Fibroblast of skin of back (primary cell): ENCODE data around the gene QRSL1.
A peak's percentile ranks its signal among the peaks of the same experiment; 100 is the strongest.
"Not testable (repeated sequence)": the region's sequence is repeated elsewhere in the genome, so short reads cannot be mapped to it uniquely, and the experiment has no call there.

Experiments
- DNase-seq: peaks from one replicate; pipeline ENCODE4 v3.0.0-alpha.2; 2013

The QRSL1 gene

DNA sequence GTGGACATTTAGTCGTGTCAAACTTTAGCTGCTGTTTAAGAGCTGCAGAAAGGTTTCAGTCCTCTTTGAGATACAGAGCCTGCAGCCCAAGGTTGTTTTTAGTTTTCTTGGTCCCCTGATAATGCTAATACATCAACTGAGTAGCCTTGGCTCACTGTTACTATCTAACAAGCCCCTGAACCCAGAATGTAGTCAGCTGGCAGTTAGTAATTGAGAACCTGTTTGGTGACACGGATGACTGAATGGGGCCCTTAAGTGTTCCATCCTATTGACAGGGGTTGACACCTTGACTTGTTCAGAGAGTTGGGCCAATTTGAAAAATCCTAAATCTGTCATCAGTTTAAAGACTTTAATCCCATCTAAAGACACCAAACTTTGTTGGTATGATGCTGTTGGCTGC lies 2.9 kb upstream of the QRSL1 start:
- no peak for DNase-seq

DNA sequence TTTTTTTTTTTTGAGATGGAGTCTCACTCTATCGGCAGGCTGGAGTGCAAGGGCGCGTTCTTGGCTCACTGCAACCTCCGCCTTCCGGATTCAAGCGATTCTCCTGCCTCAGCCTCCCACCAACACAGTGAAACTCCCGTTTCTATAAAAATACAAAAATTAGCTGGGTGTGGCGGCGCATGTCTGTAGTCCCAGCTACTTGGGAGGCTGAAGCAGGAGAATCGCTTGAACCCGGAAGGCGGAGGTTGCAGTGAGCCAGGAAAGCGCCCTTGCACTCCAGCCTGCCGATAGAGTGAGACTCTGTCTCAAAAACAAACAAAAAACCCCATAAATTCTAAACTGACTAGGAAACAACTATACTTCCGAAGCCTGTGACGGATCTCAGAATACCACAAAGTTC lies 1.6 kb upstream of the QRSL1 start:
- DNase-seq: not testable (repeated sequence)

- DNase-seq: no peak
These were observed 698 bp upstream of the QRSL1 start for GRCh38 chr6:106628658-106629102.

DNA sequence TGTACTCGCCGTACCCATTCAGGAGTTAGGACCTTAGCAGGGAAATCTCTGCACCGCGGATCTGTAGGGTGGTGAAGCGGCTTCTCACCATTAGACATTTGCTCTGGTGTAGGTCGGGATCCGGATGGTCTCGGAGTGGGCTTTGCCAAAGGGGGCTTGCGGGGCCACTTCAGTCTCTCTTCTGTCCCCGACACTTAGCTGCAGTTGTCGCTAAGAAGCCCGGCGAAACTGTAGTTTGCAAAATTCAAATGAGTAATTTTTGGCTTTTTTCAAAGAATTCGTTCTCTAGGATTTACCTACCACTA lies 433 bp downstream of the QRSL1 start:
- DNase-seq: no peak

GRCh38 chr6:106630366-106630765 lies 988 bp downstream of the QRSL1 start:
- no peak for DNase-seq

DNA sequence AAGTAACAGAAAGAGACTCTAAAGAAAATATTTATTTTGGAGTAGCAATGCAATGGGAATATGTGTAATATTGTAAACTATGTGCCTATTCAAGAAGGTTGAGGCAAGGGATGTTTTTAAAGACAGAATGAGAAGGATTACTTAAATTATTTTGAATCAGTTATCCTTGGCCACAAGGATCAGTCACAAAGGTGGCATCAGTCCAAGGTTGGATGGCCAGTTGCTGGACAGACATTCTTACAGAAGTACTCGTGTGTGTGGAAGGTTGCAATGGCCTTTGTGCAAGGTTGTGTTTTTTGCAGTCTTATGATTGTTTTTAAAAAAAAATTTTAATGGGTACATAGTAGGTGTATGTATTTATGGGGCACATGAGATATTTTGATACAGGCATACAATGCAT lies 2.0 kb downstream of the QRSL1 start:
- peak; percentile 64 for DNase-seq

DNA sequence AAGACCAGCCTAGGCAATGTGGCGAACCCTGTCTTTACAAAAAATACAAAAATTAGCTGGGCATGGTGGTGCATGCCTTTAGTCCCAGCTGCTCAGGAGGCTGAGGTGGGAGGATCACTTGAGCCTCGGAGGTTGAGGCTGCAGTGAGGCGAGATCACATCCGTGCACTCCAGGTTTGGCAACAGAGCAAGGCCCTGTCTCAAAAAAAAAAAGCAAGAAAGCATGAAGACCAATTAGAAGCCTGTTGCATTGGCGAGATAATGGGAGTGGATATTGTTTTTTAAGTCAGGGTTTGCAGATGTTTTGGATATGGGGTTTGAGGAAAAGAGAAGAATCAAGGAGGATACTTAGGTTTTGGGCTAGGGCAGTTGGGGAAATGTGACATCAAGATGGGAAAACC lies 5.2 kb downstream of the QRSL1 start:
- DNase-seq: no peak

DNA sequence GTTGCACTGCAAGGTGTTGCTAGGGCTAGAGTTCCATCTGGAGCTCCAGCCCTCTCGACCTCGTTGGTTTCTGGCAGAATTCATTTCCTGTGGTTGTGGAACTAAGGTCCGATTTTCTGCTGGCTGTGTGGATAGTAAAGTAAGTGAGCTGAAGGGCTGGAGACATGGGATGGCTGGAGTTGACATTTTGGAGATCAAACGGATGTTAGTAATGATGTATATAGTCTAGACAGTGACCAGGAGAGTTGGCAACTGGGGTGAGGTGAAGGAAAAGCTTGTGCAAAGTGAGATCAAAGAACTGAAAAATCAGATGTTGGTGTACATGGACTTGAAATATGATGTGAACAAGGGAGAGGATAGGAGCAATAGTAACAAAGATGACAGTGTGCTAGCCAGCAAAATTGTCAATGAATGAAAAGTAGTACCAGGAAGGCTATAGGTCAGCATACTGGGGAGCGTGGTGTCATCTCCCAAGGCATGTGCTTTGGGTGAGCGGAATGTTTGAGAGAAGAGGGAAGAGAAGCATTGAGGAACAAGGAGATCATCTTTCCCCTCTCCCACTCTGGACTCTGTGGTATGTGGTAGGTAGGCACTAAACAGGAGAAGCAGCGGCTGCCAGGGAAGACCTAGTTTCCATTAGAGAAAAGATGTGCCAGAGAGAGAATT lies 7.8 kb downstream of the QRSL1 start:
- no peak for DNase-seq

DNA sequence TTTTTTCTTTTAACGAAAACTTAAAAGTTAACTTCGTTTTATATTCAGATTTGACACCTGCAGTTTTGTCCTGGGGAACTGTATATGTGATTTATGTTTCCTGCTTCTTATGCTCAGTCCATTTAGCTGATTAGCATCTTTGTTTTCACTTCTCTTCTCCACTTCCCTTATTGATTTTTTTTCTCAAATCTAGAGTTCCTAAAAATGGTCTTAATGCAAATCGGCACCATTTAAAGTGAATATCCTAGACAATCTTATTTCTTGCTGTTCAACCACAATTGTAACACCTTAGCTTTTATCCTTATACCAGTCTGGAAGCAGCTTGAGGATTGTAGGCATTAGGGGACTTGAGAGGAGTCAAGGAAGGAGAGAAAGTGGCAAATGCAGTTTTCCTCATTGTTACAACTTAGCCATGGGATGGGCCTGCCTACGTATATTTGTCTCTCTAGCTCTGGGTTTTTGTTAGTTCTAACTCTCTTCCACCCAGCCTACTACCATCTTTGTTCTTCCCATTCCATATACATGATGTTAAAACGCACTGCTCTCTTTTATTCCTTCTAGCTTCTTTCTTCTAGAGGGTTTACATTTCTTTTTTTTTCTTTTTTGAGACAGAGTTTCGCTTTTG lies 8.5 kb downstream of the QRSL1 start:
- DNase-seq: no peak

- no peak for DNase-seq
These were observed 10.4 kb downstream of the QRSL1 start for GRCh38 chr6:106639812-106640211.

DNA sequence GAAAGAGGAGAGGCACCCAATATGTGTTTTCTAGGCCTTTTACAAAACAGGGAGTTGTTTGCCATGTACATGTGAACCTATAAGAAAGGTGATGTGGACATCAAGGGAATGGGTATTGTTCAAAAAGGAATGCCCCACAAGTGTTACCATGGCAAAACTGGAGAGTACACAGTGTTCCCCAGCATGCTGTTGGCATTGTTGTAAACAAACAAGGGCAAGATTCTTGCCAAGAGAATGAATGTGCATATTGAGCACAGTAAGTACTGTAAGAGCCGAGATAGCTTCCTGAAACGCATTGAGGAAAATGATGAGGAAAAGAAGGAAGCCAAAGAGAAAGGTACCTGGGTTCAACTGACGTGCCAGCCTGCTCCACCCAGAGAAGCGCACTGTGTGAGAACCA lies 13.1 kb downstream of the QRSL1 start:
- DNase-seq: no peak

- DNase-seq: peak; percentile 38
These were observed 13.7 kb downstream of the QRSL1 start for GRCh38 chr6:106643061-106643460.

GRCh38 chr6:106648651-106649308 lies 19.4 kb downstream of the QRSL1 start:
- DNase-seq: no peak

DNA sequence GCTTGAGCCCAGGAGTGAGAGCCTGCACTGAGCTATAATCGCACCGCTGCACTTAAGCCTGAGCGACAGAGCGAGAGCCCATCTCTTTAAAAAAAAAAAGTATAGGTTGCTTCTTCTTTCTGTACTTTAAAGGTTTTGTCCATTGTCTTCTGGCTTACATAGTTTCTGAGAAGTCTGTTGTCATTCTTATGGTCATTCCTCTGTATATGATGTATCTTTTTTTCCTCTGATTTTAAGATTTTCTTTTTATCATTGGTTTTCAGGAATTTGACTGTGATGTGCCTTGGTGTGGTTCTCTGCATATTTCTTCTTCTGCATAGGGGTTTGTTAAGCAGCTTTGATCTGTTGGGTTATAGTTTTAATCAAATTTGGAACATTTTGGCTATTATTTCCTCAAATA lies 29.1 kb downstream of the QRSL1 start:
- DNase-seq: peak; percentile 4

DNA sequence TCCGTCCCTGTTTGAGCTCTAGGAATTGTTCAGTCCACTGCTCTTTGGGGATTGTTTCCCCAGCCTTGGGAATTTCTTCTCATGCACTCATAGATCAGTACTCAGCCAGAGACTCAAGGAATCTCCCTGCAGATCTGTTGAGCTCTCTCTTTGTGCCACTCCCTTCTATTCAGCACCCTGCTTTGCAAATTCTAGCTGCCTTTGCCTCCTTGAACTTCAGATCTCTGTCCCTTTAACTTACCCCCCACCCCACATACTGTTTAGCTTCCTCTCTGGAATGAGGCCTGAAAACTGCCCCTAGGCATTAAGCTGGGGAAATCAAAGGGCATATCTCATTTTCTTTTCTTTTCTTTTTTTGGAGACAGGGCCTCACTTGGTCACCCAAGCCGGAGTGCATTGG lies 30.5 kb downstream of the QRSL1 start:
- no peak for DNase-seq

DNA sequence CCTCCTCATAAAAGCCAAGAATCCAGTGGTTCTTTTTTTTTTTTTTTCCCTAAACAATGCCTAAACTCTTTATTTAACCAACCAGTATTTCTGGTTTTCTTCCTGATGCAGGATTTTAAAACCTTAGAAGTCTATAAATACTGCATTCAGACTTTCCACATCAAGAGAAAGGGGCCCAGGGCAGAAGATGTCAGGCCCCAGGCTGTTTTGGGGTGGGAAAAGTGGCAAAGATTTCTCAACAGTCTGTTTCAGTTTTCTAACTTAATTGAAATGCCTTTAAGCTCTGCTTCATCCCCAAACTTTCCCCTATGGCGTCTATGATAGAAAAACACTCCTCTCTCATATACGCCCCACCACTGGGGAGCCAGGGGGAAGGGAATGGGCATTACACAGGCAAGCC lies 33.1 kb downstream of the QRSL1 start:
- DNase-seq: no peak

DNA sequence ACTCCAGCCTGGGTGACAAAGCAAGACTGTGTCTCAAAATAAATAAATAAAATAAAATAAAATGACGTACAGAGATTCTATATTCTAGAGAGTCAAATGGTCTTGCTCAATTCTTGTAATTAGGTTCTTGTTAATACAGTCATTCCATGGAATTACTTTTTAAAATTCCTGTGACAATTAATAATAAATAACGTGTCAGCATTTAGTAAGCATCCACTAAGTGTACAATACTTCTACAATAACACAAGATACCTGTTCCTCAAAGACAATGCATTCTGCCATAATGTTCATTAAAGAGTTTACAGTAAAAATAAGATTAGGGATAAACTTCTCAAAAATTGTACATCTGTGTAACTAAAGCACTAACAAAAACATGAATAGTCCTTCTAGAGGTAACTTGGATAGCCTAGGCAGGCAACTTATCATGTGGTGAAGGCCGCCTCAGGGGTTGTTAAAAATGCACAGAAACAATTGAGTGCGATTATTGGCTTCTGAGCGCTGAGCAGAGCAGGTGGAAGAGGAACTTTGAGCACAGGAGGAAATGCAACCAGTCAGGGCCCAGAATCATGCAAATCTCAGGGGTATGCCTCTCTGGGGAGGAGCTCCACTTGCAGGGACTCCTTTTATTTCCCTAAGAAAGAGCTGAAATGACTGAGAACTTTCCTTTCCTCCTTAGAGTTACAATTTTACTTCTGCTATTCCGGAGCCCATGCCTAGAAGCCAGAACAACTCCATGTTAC lies 37.1 kb downstream of the QRSL1 start:
- no peak for DNase-seq

GRCh38 chr6:106667022-106667402 lies 37.6 kb downstream of the QRSL1 start:
- DNase-seq: no peak

- no peak for DNase-seq
These were observed 40.9 kb downstream of the QRSL1 start for GRCh38 chr6:106670236-106670635.

GRCh38 chr6:106671651-106672050 lies 42.3 kb downstream of the QRSL1 start:
- no peak for DNase-seq

DNA sequence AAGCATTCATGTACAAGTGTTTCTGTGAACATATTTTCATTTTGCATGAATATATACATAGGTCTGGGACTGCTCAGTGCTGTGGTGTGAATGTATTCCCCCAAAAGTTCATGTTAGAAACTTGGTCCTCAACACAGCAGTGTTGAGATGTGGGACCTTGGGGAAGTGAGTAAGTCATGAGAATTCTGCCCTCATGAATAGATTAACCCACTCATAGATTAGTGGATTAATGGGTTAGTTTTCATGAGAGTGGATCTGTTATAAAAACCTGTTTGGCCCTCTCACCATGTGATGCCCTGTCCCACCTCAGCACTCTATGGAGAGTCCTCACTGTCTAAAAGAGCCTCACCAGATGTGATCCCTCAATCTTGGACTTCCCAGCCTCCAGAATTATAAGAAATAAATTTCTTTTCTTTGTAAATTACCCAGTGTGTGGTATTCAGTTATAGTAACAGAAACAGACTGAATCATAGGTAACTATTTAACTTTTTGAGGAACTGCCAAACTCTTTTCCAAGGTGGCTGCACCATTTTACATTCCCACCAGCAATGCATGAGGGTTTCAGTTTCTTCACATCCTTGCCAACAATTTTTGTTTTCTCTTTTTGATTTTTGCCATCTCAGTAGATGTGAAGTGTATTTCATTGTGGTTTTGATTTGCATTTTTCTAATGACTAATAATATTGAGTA lies 45.3 kb downstream of the QRSL1 start:
- no peak for DNase-seq

GRCh38 chr6:106677282-106677681 lies 47.9 kb downstream of the QRSL1 start:
- no peak for DNase-seq

GRCh38 chr6:106684011-106684410 lies 54.6 kb downstream of the QRSL1 start:
- DNase-seq: no peak
